ENCODE measurements around the gene METTL16.
"Not testable (repeated sequence)": the region's sequence is repeated elsewhere in the genome, so short reads cannot be mapped to it uniquely, and the experiment has no call there.

METTL16 gene

DNA sequence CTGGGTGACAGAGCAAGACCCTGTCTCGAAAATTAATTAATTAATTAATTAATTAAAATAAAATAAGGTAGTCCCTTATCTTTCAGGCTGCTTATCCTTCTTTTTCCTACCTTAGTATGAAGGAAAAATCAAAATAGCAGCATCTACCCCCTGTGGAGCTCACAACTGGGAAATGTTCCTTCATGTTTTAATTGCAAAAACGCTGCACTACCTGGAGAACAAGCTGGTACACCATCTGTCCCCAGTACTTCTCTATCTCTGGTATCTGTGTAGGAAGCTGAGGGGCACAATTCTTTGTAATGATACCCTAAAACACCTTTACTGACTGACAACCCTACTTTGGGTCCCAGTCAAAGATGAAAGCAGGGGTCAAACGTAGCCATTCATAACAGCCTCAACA lies 55.7 kb downstream of the METTL16 start:
- FAIRE-seq: no peak

DNA sequence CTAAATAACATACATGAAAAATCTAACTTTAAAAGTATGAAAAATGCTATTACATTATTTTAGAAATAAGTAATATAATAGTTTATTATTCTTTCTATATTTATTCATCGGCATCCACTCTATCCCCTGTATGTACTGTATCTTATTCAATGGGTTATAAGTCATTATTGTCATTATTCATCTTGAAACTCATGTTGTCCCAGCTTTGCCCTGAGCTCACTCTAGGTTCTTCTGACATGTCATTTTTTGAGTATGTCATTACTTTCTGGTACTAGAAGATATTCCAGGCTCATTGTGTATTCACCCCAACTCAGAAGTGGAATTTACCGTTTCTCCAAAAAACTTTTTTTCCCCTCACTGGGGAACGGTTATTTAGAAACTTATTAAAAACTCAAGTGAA lies 57.8 kb downstream of the METTL16 start:
- DNase-seq (ENCODE audit: insufficient read length) (no peak), FAIRE-seq (no peak)
- TF ChIP-seq TAF1 (IDR thresholded peaks at IDR 0.05; ENCODE audit: borderline replicate concordance, low read depth, low read length): no peak
- no peak for TF ChIP-seq POLR2A (IDR thresholded peaks at IDR 0.05; ENCODE audit: low read depth, low read length)
- no peak for TF ChIP-seq POLR2AphosphoS5 (IDR thresholded peaks at IDR 0.05; ENCODE audit: low read depth, low read length)

More for the DNA sequence above, 55.7 kb downstream of the METTL16 start:
- no peak for DNase-seq (ENCODE audit: insufficient read length)
- no peak for TF ChIP-seq TAF1 (IDR thresholded peaks at IDR 0.05; ENCODE audit: borderline replicate concordance, low read depth, low read length)
- no peak for TF ChIP-seq POLR2AphosphoS5 (IDR thresholded peaks at IDR 0.05; ENCODE audit: low read depth, low read length)
- TF ChIP-seq POLR2A (IDR thresholded peaks at IDR 0.05; ENCODE audit: low read depth, low read length): no peak

DNA sequence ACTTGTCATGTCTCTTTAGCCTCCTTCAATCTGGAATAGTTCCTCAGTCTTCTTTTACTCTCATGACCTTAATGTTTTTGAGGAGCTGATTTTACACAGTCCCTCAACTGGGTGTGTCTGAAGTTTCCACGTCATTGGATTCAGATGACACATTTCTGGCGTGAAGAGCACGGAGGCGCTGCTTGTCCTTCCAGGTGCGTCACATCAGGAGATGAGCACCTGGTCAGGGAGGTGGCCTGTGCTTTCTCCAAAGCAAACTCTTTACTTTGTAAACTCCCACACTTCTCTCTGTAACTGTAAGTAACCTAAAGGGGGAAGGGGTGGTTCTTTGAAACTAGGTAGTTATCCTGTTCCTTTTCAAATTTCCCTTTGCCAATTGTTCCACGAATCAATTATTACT lies 58.4 kb downstream of the METTL16 start:
- TF ChIP-seq TAF1 (IDR thresholded peaks at IDR 0.05; ENCODE audit: borderline replicate concordance, low read depth, low read length): no peak
- no peak for TF ChIP-seq POLR2AphosphoS5 (IDR thresholded peaks at IDR 0.05; ENCODE audit: low read depth, low read length)
- no peak for TF ChIP-seq POLR2A (IDR thresholded peaks at IDR 0.05; ENCODE audit: low read depth, low read length)
- DNase-seq (ENCODE audit: insufficient read length): no peak
- FAIRE-seq: no peak

DNA sequence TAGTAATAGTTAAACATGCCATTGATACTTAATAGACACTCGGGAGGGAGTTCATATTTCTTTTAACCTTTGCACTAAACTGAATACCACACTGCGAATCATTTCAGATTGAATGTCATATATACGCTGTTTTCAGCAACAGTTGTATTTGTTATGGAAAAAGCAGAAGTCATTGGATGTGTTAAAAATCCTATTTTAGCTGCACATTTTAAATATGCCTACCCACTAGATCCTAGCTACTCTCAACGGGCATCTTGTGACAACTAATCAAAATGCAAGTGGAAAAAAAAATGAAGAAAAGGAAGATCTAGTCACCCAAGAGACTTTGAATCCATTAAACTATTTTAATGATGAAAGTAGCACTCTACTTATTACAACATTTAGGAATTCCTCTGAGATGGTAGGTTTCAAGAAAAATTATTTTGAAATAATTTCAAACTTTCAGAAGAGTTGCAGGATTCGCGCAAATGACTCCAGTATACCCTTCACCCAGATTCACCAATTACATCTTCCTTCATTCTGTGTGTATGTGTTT lies 59.4 kb downstream of the METTL16 start:
- FAIRE-seq (no peak), DNase-seq (ENCODE audit: insufficient read length) (no peak)
- no peak for TF ChIP-seq TAF1 (IDR thresholded peaks at IDR 0.05; ENCODE audit: borderline replicate concordance, low read depth, low read length)
- TF ChIP-seq POLR2AphosphoS5 (IDR thresholded peaks at IDR 0.05; ENCODE audit: low read depth, low read length): no peak
- no peak for TF ChIP-seq POLR2A (IDR thresholded peaks at IDR 0.05; ENCODE audit: low read depth, low read length)

DNA sequence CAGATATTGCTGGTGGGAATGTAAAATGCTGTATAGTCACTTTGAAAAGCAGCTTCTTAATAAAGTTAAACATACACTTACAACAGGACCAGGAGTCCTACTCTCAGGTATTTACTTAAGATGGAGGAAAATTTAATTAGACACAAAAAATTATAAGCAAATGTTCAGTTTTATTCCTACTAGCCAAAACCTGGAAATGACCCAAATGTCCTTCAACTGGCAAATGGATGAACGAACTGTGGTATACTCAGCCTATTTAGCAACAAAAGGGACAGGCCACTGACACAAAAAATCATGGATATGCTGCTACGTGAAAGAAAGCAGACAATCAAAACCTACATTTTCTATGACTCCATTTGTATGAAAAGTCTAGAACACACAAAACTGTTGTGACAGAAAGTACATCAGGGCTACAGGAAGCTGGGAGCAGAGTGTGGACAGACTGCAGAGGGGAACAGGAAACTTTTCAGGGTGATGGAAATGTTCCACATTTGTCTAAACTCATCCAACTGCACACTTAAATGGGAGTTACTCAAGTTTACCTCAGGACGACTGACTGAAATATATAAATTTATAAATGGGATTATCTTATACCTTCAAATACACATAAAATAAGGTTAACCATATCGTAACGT lies 61.6 kb downstream of the METTL16 start:
- no peak for FAIRE-seq
- no peak for DNase-seq (ENCODE audit: insufficient read length)
- TF ChIP-seq TAF1 (IDR thresholded peaks at IDR 0.05; ENCODE audit: borderline replicate concordance, low read depth, low read length): no peak
- TF ChIP-seq POLR2AphosphoS5 (IDR thresholded peaks at IDR 0.05; ENCODE audit: low read depth, low read length): no peak
- TF ChIP-seq POLR2A (IDR thresholded peaks at IDR 0.05; ENCODE audit: low read depth, low read length): no peak

DNA sequence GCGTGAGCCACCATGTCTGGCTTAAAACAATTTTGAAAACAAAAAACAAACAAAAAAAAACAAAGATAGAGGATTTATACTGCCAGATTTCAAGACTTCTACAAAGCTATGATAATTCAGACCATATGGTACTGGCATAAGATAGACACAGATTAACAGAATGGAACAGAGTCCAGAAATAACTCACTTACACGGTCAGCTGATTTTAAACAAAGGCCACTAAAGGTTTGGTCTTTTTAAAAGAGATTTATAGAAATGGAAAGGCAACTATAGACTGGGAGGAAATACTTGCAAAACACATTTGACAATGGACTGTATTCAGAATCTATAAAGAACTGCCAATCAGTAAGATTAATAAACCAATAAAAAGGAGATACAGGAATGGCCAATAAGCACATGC lies 62.2 kb downstream of the METTL16 start:
- FAIRE-seq: peak; percentile 27
- no peak for TF ChIP-seq TAF1 (IDR thresholded peaks at IDR 0.05; ENCODE audit: borderline replicate concordance, low read depth, low read length)
- TF ChIP-seq POLR2AphosphoS5 (IDR thresholded peaks at IDR 0.05; ENCODE audit: low read depth, low read length): no peak
- DNase-seq (ENCODE audit: insufficient read length): no peak

- DNase-seq (ENCODE audit: insufficient read length); FAIRE-seq: not testable (repeated sequence)
Measured at GRCh38 chr17:2447479-2447878, 64.2 kb downstream of the METTL16 start.

DNA sequence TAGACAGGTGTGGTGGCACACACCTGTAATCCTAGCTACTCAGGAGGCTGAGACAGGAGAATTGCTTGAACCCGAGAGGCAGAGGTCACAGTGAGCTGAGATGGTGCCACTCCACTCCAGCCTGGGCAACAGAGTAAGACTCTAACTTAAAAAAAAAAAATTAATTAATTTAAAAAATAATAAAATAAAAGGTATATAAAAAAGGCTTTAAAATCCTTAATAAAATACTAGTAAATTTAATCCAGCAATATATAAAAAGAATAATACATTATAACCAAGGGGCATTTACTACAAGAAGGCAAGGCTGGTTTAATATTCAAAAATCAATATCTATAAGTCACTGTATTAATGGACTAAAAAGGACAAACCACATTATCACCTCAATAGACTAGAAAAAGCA lies 66.0 kb downstream of the METTL16 start:
- FAIRE-seq: no peak
- DNase-seq (ENCODE audit: insufficient read length): no peak
- TF ChIP-seq TAF1 (IDR thresholded peaks at IDR 0.05; ENCODE audit: borderline replicate concordance, low read depth, low read length) (no peak), POLR2A (IDR thresholded peaks at IDR 0.05; ENCODE audit: low read depth, low read length) (no peak)

DNA sequence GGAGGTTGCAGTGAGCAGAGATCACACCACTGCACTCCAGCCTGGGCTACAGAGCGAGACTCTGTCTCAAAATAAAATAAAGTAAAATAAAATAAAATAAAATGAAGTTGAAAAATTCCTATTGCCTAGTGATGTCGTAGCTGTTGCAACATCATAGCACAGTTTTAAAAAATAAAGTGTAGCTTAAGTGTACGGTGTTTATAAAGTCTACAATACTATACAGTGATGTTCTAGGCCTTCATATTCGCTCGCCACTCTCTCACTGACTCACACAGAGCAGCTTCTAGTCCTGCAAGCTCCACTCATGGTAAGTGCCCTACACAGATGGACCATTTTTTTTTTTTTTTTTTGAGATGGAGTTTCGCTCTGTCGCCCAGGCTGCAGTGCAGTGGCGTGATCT lies 67.3 kb downstream of the METTL16 start:
- FAIRE-seq: no peak
- no peak for TF ChIP-seq POLR2AphosphoS5 (IDR thresholded peaks at IDR 0.05; ENCODE audit: low read depth, low read length)
- TF ChIP-seq TAF1 (IDR thresholded peaks at IDR 0.05; ENCODE audit: borderline replicate concordance, low read depth, low read length): no peak
- no peak for TF ChIP-seq POLR2A (IDR thresholded peaks at IDR 0.05; ENCODE audit: low read depth, low read length)
- DNase-seq (ENCODE audit: insufficient read length): no peak

DNA sequence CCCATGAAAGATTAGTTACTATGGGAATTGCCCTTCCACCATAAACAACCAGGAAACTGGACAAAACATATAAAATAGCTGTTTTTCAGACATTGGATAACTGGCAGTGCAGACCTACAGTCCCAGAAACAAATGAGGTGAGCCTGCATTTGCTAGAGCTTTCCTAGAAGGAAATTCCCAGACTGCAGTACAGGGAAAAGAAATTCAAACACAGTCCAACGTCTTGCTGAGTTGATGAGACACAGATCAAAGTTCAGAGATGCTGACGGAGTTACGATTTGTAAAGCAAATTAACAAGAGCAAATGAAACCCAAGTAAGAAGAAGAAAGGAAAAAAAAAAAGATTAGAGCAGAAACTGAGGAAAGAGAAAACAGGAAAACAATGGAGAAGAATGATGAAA lies 69.5 kb downstream of the METTL16 start:
- TF ChIP-seq TAF1 (IDR thresholded peaks at IDR 0.05; ENCODE audit: borderline replicate concordance, low read depth, low read length): no peak
- no peak for TF ChIP-seq POLR2AphosphoS5 (IDR thresholded peaks at IDR 0.05; ENCODE audit: low read depth, low read length)
- no peak for TF ChIP-seq POLR2A (IDR thresholded peaks at IDR 0.05; ENCODE audit: low read depth, low read length)
- DNase-seq (ENCODE audit: insufficient read length): no peak
- no peak for FAIRE-seq

GRCh38 chr17:2440930-2441329 lies 70.8 kb downstream of the METTL16 start:
- no peak for DNase-seq (ENCODE audit: insufficient read length)
- no peak for TF ChIP-seq POLR2AphosphoS5 (IDR thresholded peaks at IDR 0.05; ENCODE audit: low read depth, low read length)
- TF ChIP-seq POLR2A (IDR thresholded peaks at IDR 0.05; ENCODE audit: low read depth, low read length): no peak
- no peak for TF ChIP-seq TAF1 (IDR thresholded peaks at IDR 0.05; ENCODE audit: borderline replicate concordance, low read depth, low read length)
- no peak for FAIRE-seq

GRCh38 chr17:2439997-2440396 lies 71.7 kb downstream of the METTL16 start:
- DNase-seq (ENCODE audit: insufficient read length); FAIRE-seq: not testable (repeated sequence)

GRCh38 chr17:2438823-2439222 lies 72.9 kb downstream of the METTL16 start:
- TF ChIP-seq TAF1 (IDR thresholded peaks at IDR 0.05; ENCODE audit: borderline replicate concordance, low read depth, low read length): no peak
- no peak for TF ChIP-seq POLR2AphosphoS5 (IDR thresholded peaks at IDR 0.05; ENCODE audit: low read depth, low read length)
- TF ChIP-seq POLR2A (IDR thresholded peaks at IDR 0.05; ENCODE audit: low read depth, low read length): no peak
- FAIRE-seq (no peak), DNase-seq (ENCODE audit: insufficient read length) (no peak)

All from GM12892 (cell line).